HUES64 (cell line): ENCODE measurements around the gene HES4.

Experiments used
- H3K27ac ChIP-seq: 2 replicates; pipeline ENCODE4 v1.7.0; 2013; ENCODE audit warnings: low read depth, low read length, inconsistent platforms
- H3K27me3 ChIP-seq: 2 replicates; pipeline ENCODE4 v1.6.1; 2013; ENCODE audit warnings: mild to moderate bottlenecking, low read length; ENCODE audit not compliant: insufficient read depth
- H3K36me3 ChIP-seq: 2 replicates; pipeline ENCODE4 v1.6.1; 2013; ENCODE audit warnings: mild to moderate bottlenecking, low read length; ENCODE audit not compliant: insufficient read depth
- H3K4me1 ChIP-seq: 2 replicates; pipeline ENCODE4 v1.6.1; 2013; ENCODE audit warnings: mild to moderate bottlenecking, low read length, moderate library complexity; ENCODE audit not compliant: insufficient read depth
- H3K4me3 ChIP-seq: 2 replicates; pipeline ENCODE4 v1.5.1; 2013; ENCODE audit warnings: mild to moderate bottlenecking, low read length, moderate library complexity
- H3K9ac ChIP-seq: 2 replicates; pipeline ENCODE4 v1.6.1; 2013; ENCODE audit warnings: mild to moderate bottlenecking, low read depth, low read length
- H3K9me3 ChIP-seq: 2 replicates; pipeline ENCODE4 v1.6.1; 2013; ENCODE audit warnings: low read depth, low read length; ENCODE audit not compliant: insufficient read depth
- WGBS: fragments of 150-250, 120-280 bp; methylation state at CpG from one replicate; pipeline ENCODE4 v1.1.7; 2013; ENCODE audit warnings: missing lambda C conversion rate; 5-methylcytosine and 5-hydroxymethylcytosine counted together

HES4 gene

GRCh38 chr1:1003618-1004419 lies 3.9 kb upstream of the HES4 start:
- peaks cover 11% of the 10 kb centered on the region for H3K4me1 ChIP-seq
- no peaks in the 10 kb centered on the region for H3K9me3 ChIP-seq
- H3K9ac ChIP-seq = no peak overlapping the region
- H3K27me3 ChIP-seq = peaks cover 50% of the 10 kb centered on the region
- H3K27ac ChIP-seq = no peak overlapping the region
- whole genome bisulfite sequencing = 79% methylated on average over 21 of the region's 22 CpGs
- no peak overlapping the region for H3K4me3 ChIP-seq
- H3K36me3 ChIP-seq = no peaks in the 10 kb centered on the region

DNA sequence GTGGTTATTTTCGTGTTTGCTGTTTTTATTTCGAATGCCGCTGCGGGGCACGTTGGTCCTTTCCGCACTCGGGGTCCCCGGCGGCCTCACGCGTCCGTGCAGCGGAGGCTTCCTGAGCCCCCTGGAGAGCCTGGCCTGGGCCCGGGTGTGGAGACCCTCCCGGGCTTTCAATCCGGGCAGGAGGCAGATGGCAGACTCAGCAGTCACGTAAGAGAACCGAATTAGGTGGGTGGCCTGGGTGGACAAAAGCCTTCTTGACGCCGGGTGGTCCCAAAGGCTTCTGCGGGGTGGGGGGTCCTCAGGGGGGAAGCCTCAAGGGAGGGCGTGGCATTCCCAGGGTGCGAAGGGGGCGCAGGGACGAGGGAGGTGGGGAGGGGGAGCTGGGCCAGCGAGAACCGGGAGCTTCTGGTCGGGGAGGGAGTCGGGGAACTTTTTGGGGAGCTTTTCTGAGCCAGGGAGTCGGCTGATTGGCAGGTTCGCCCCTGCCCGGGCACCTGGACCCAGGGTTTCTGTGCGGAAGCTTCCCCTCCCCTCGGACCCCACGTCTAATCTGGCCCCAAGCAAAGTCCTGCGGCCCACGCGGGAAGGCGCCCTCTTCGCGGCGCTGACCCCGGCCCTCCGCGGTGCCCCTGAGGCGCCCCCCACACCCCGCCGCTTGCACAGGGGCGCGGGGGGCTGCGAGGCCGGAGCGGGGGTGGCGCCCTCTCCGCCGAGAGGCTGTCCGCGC lies 1.3 kb upstream of the HES4 start:
- Histone ChIP-seq H3K36me3 (no peaks in the 10 kb centered on the region), H3K27me3 (peaks cover 72% of the 10 kb centered on the region), H3K4me1 (peaks cover 18% of the 10 kb centered on the region), H3K9ac (peak overlapping the region; percentile 24; the same call in 1 of the 2 replicates), H3K4me3 (peak overlapping the region; percentile 61), H3K9me3 (no peaks in the 10 kb centered on the region), H3K27ac (peak overlapping the region; percentile 35; the same call in 1 of the 2 replicates)
- WGBS = 4% methylated on average over 58 of the region's 58 CpGs

GRCh38 chr1:1000357-1001056 lies 610 bp upstream of the HES4 start:
- Histone ChIP-seq H3K4me1 (peaks cover 18% of the 10 kb centered on the region), H3K36me3 (no peaks in the 10 kb centered on the region), H3K27ac (peak overlapping the region; percentile 84; the same call in 1 of the 2 replicates), H3K9ac (peak overlapping the region; percentile 73), H3K9me3 (no peaks in the 10 kb centered on the region), H3K27me3 (peaks cover 76% of the 10 kb centered on the region), H3K4me3 (peak overlapping the region; percentile 61)
- WGBS = 2% methylated on average over 75 of the region's 75 CpGs

- 2% methylated on average over 86 of the region's 86 CpGs for WGBS
- peaks cover 7% of the 10 kb centered on the region for H3K4me1 ChIP-seq
- H3K9me3 ChIP-seq = no peaks in the 10 kb centered on the region
- H3K4me3 ChIP-seq = peak overlapping the region; percentile 61
- H3K36me3 ChIP-seq = no peaks in the 10 kb centered on the region
- H3K9ac ChIP-seq = peak overlapping the region; percentile 29; the same call in 1 of the 2 replicates
- H3K27me3 ChIP-seq = peaks cover 79% of the 10 kb centered on the region
- H3K27ac ChIP-seq = no peak overlapping the region
Measured at GRCh38 chr1:998995-999724, 737 bp downstream of the HES4 start.

GRCh38 chr1:998745-998994 lies 1.2 kb downstream of the HES4 start:
- Histone ChIP-seq H3K4me1 (peaks cover 7% of the 10 kb centered on the region), H3K36me3 (no peaks in the 10 kb centered on the region), H3K9ac (peak overlapping the region; percentile 29; the same call in 1 of the 2 replicates), H3K27me3 (peaks cover 78% of the 10 kb centered on the region), H3K27ac (no peak overlapping the region), H3K4me3 (peak overlapping the region; percentile 61), H3K9me3 (no peaks in the 10 kb centered on the region)
- 2% methylated on average over 25 of the region's 27 CpGs for WGBS

DNA sequence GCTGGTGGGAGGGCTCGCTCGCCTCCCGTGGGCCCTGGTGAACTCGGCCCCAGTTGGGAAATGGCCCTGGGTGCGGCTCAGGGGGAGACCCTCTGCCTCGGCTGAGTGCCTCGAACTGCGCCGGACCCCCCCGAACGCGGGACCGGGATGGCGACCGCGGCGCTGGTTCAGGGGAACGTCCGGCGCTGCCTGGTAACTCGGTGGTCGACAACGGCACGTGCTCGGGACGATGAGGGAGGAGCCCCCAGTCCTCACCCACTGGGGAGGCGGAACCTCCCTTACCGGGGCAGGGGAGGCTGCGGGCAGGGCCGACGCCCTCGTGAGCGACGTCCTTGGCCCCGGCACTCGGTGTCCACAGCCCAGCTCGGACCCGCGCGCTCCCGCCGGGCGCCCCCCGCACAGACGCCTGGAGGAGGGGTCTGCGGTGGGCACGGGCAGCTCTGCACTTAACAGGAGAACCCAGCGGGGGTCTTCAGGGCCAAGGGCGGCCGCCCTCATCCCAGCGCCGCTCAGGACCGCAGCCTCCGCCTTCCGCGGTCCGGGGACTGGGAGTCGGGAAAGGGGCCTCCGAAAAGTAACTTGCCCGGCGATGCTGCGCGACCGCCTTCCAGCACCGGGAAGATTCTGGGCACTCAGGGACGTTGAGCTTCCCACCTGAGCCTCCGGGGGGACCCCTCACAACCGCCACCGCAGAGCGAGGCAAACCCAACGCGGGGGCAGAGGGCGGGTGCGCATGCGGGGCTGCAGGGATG lies 1.7 kb downstream of the HES4 start:
- H3K27ac ChIP-seq = no peak overlapping the region

GRCh38 chr1:997713-997992 lies 2.2 kb downstream of the HES4 start:
- H3K27ac ChIP-seq = no peak overlapping the region
- H3K4me3 ChIP-seq = no peak overlapping the region
- no peak overlapping the region for H3K9ac ChIP-seq

More for the DNA sequence above, 1.7 kb downstream of the HES4 start:
- WGBS = 12% methylated on average over 75 of the region's 75 CpGs
- H3K9me3 ChIP-seq = no peaks in the 10 kb centered on the region
- no peak overlapping the region; the same call in 1 of the 2 replicates for H3K9ac ChIP-seq
- peaks cover 7% of the 10 kb centered on the region for H3K4me1 ChIP-seq
- no peaks in the 10 kb centered on the region for H3K36me3 ChIP-seq
- H3K27me3 ChIP-seq = peaks cover 79% of the 10 kb centered on the region
- H3K4me3 ChIP-seq = peak overlapping the region; percentile 44

DNA sequence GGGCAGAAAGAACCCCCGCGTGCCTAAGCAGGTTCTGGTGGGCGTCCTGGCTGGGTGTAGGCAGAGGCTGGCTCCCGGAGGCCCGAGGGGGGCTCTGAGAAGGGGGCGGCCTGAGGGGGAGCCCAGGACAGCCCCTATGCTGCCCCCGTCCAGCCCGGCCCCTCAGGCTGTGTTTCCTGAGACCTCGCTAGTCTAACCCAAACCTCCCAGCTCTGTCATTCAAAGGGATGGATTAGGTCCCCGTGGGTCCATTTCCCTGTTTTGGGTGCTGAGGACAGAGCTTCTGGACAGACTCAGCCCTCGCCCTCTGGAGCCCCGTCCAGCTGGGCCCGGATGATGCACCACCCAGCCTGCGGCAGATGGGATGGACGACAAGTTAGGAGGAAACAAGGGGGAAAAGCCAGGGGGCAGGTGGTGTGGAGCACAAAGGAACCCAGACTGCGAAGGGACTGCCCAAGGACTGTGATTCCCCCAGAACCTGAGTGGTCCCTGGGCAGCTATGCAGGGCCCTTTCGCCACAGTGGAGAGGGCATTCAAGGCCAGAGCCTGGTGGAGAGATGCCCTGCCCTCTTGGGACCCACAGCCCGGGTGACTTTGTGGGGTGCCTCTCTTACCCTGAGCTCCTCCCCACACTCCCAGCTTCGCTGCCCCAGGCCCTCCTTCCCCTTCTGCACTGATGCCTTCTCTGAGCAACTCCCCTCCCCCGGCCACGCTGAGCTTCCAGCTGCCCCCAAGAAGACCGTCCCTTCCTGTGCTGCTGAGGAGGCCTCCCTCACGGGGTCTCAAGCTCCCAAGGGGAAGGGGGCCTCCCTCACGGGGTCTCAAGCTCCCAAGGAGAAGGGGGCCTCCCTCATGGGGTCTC lies 2.8 kb downstream of the HES4 start:
- no peak overlapping the region for H3K4me3 ChIP-seq
- H3K27me3 ChIP-seq = peaks cover 78% of the 10 kb centered on the region
- peaks cover 7% of the 10 kb centered on the region for H3K4me1 ChIP-seq
- H3K9ac ChIP-seq = no peak overlapping the region
- no peaks in the 10 kb centered on the region for H3K9me3 ChIP-seq
- H3K27ac ChIP-seq = no peak overlapping the region
- WGBS = 58% methylated on average over 24 of the region's 24 CpGs
- no peaks in the 10 kb centered on the region for H3K36me3 ChIP-seq

More at GRCh38 chr1:997713-997992, 2.2 kb downstream of the HES4 start:
- no peaks in the 10 kb centered on the region for H3K36me3 ChIP-seq
- peaks cover 7% of the 10 kb centered on the region for H3K4me1 ChIP-seq
- H3K27me3 ChIP-seq = peaks cover 78% of the 10 kb centered on the region
- WGBS = 57% methylated on average over 3 of the region's 3 CpGs
- H3K9me3 ChIP-seq = no peaks in the 10 kb centered on the region

- peaks cover 67% of the 10 kb centered on the region for H3K27me3 ChIP-seq
- 0 out of 2 replicates have a peak, but pooled peaks cover 3% of the 10 kb centered on the region for H3K9me3 ChIP-seq
- H3K9ac ChIP-seq = no peak overlapping the region
- no peaks in the 10 kb centered on the region for H3K36me3 ChIP-seq
- H3K4me3 ChIP-seq = no peak overlapping the region
- WGBS = 63% methylated on average over 22 of the region's 30 CpGs
- H3K4me1 ChIP-seq = peaks cover 7% of the 10 kb centered on the region
- H3K27ac ChIP-seq = no peak overlapping the region
Measured at GRCh38 chr1:995665-996633, 3.9 kb downstream of the HES4 start.
